ENCODE results near the gene AGPAT4.
A peak's percentile ranks its signal among the peaks of the same experiment; 100 is the strongest.

The AGPAT4 gene

DNA sequence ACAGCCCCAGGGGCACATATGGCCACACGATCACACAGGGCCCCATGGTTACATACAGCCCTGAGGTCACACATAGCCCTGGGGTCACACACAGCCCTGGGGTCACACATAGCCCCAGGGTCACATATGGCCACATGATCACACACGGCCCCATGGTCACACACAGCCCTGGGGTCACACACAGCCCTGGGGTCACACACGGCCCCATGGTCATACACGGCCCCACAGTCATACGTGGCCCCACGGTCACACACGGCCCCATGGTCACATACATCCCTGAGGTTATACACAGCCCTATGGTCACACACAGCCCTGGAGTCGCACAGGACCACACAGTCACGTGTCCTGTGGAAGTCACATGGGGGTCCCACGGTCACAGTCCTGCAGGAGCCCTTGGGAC is 120.1 kb downstream of the AGPAT4 start:
- H3K36me3 ChIP-seq: no peaks in the 10 kb centered on the region
- TF ChIP-seq CTCF (IDR thresholded peaks at IDR 0.05; ENCODE audit: low read depth, low read length): no peak
- H3K4me3 ChIP-seq (ENCODE audit: low read depth, low read length): no peak overlapping the region
- H3K27me3 ChIP-seq (ENCODE audit: insufficient read depth, low read depth, severe bottlenecking): no peaks in the 10 kb centered on the region
- no peaks in the 10 kb centered on the region for H3K9me3 ChIP-seq (ENCODE audit: severe bottlenecking)
- no peak for DNase-seq
- no peak overlapping the region for H3K27ac ChIP-seq

- H3K4me3 ChIP-seq (ENCODE audit: low read depth, low read length): no peak overlapping the region
- no peaks in the 10 kb centered on the region for H3K36me3 ChIP-seq
- no peaks in the 10 kb centered on the region for H3K27me3 ChIP-seq (ENCODE audit: insufficient read depth, low read depth, severe bottlenecking)
- H3K27ac ChIP-seq: no peak overlapping the region
- no peaks in the 10 kb centered on the region for H3K9me3 ChIP-seq (ENCODE audit: severe bottlenecking)
- TF ChIP-seq CTCF (IDR thresholded peaks at IDR 0.05; ENCODE audit: low read depth, low read length): peak; percentile 56
- DNase-seq: no peak
Measured at GRCh38 chr6:161152907-161153662, 120.8 kb downstream of the AGPAT4 start.

DNA sequence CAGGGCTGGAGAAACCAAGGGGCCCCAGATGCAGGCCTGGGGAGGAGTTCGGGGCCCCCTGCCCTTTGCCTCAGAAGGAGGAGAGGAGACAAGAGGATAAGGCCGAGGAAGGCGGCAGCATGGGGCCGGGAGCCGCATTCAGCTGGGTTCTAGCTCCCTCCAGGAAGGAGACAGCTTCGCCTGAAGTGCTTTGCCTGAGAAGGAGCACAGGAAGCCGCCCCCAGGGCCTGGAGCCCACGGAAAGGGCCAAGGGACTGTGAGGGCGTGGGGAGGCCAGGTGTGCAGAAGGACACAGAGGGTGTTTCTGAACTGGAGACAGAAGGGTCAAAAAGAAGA is 121.4 kb downstream of the AGPAT4 start:
- DNase-seq: no peak
- Histone ChIP-seq H3K4me3 (ENCODE audit: low read depth, low read length) (no peak overlapping the region), H3K27ac (no peak overlapping the region), H3K36me3 (no peaks in the 10 kb centered on the region), H3K9me3 (ENCODE audit: severe bottlenecking) (no peaks in the 10 kb centered on the region), H3K27me3 (ENCODE audit: insufficient read depth, low read depth, severe bottlenecking) (no peaks in the 10 kb centered on the region)
- TF ChIP-seq CTCF (IDR thresholded peaks at IDR 0.05; ENCODE audit: low read depth, low read length): no peak

- no peak overlapping the region for H3K27ac ChIP-seq
- no peak for DNase-seq
- no peak overlapping the region for H3K4me3 ChIP-seq (ENCODE audit: low read depth, low read length)
- H3K36me3 ChIP-seq: no peaks in the 10 kb centered on the region
- TF ChIP-seq CTCF (IDR thresholded peaks at IDR 0.05; ENCODE audit: low read depth, low read length): no peak
- no peaks in the 10 kb centered on the region for H3K27me3 ChIP-seq (ENCODE audit: insufficient read depth, low read depth, severe bottlenecking)
- H3K9me3 ChIP-seq (ENCODE audit: severe bottlenecking): no peaks in the 10 kb centered on the region
Measured at GRCh38 chr6:161151660-161152526, 122.0 kb downstream of the AGPAT4 start.

DNA sequence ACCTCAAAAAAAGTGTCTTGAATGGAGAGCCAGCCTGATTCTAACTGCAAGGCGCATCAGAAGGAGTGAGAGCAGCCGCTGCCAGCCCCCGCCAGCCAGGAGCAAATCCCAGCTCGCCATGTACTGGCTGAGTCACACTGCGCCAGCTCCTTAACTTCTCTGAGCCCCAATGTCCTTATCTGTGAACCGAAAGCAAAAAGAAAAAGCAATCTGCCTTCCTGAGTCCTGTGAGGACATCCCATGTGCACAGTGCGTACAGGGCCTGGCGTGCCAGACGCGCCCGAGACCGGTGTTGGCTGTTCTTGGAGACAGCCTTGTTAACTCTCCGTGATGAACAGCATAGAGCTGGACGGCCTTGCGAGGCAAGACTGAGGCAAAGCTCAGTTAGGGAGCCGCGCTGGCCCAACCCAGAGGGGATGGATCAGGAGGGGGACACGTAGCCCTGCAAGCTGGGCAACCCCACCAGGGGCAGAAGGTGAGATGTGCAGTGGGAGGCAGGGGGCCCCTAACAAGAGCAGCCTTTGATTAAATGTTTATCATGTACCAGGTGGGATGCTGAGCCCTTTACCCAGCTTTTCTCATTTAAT is 122.7 kb downstream of the AGPAT4 start:
- H3K36me3 ChIP-seq: no peaks in the 10 kb centered on the region
- H3K27me3 ChIP-seq (ENCODE audit: insufficient read depth, low read depth, severe bottlenecking): no peaks in the 10 kb centered on the region
- no peak overlapping the region for H3K27ac ChIP-seq
- no peak overlapping the region for H3K4me3 ChIP-seq (ENCODE audit: low read depth, low read length)
- DNase-seq: no peak
- no peaks in the 10 kb centered on the region for H3K9me3 ChIP-seq (ENCODE audit: severe bottlenecking)
- TF ChIP-seq CTCF (IDR thresholded peaks at IDR 0.05; ENCODE audit: low read depth, low read length): no peak

Data from WERI-Rb-1 (cell line).